Hepatocyte (in vitro differentiated cells): ENCODE measurements around the gene TUBA8.
"Not testable (repeated sequence)": the region's sequence is repeated elsewhere in the genome, so short reads cannot be mapped to it uniquely, and the experiment has no call there.

Source experiments
- EZH2 ChIP-seq: fragments of 200-600 bp; sonication (generic); IDR thresholded peaks from 2 replicates; pipeline ENCODE4 v1.6.1; 2016; ENCODE audit warnings: antibody characterized with exemption, mild to moderate bottlenecking, borderline replicate concordance
- EZH2phosphoT487 ChIP-seq: fragments of 200-600 bp; sonication (generic); IDR thresholded peaks from one replicate; pipeline ENCODE4 v1.6.1; 2018; ENCODE audit warnings: antibody characterized with exemption, mild to moderate bottlenecking, low read depth, moderate library complexity; ENCODE audit not compliant: unreplicated experiment, severe bottlenecking
- TF ChIP-seq, protein P1 (sequence below): fragments of 200-600 bp; sonication (generic); IDR thresholded peaks from 2 replicates; pipeline ENCODE4 v1.5.1; 2016; ENCODE audit warnings: antibody characterized with exemption, mild to moderate bottlenecking; ENCODE audit not compliant: poor library complexity

DNA sequence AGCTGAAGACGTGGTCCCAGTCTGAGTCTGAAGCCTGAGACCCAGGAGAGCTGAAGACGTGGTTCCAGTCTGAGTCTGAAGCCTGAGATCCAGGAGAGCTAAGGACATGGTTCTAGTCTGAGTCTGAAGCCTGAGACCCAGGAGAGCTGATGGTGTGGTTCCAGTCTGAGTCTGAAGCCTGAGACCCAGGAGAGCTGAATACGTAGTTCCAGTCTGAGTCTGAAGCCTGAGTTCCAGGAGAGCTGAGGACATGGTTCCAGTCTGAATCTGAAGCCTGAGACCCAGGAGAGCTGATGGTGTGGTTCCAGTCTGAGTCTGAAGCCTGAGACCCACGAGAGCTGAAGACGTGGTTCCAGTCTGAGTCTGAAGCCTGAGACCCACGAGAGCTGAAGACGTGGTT lies 4.6 kb upstream of the TUBA8 start:
- not testable (repeated sequence) for TF ChIP-seq EZH2, EZH2phosphoT487
- TF ChIP-seq, protein P1, sequence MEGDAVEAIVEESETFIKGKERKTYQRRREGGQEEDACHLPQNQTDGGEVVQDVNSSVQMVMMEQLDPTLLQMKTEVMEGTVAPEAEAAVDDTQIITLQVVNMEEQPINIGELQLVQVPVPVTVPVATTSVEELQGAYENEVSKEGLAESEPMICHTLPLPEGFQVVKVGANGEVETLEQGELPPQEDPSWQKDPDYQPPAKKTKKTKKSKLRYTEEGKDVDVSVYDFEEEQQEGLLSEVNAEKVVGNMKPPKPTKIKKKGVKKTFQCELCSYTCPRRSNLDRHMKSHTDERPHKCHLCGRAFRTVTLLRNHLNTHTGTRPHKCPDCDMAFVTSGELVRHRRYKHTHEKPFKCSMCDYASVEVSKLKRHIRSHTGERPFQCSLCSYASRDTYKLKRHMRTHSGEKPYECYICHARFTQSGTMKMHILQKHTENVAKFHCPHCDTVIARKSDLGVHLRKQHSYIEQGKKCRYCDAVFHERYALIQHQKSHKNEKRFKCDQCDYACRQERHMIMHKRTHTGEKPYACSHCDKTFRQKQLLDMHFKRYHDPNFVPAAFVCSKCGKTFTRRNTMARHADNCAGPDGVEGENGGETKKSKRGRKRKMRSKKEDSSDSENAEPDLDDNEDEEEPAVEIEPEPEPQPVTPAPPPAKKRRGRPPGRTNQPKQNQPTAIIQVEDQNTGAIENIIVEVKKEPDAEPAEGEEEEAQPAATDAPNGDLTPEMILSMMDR = not testable (repeated sequence)
